Esophagus squamous epithelium (tissue), 4 donors: ENCODE data around the gene RETN.

Experiments
- CTCF ChIP-seq, 6 experiments: fragments of 450-650 bp in 4 of 6; fragments of 200-600 bp in 2 of 6; sonication (generic) in 2 of 6; IDR thresholded peaks; one replicate each; pipeline ENCODE4 v1.5.1; 2016 to 2019; ENCODE audit warnings: antibody characterized with exemption in 6 of 6, mild to moderate bottlenecking in 4 of 6, moderate library complexity in 4 of 6
- POLR2A ChIP-seq, 4 donors: fragments of 450-650 bp; IDR thresholded peaks; one replicate each; pipeline ENCODE4 v1.6.1; 2017; ENCODE audit warnings: antibody characterized with exemption in 4 of 4, mild to moderate bottlenecking in 4 of 4, moderate library complexity in 3 of 4

GRCh38 chr19:7701049-7701653 is 32.3 kb downstream of the RETN start:
- TF ChIP-seq CTCF (IDR thresholded peaks at IDR 0.05) (no peak), POLR2A (IDR thresholded peaks at IDR 0.05) (no peak)
